Liver (tissue), 9 donors: ENCODE data around the gene KNDC1. TPM values are rescaled to one million over a fixed set of nuclear protein-coding genes. Genes with fewer than 3 reads are reported as not detected.

Experiments used
- DNase-seq: peaks from one replicate; pipeline ENCODE4 v3.0.0-alpha.2; 2017; ENCODE audit warnings: low spot score
- H3K27ac ChIP-seq, 2 donors: one replicate each; pipeline ENCODE4 v1.7.0; 2013; ENCODE audit warnings: inconsistent platforms in 2 of 2, low read length in 2 of 2, control low read depth in 1 of 2, low read depth in 1 of 2, mild to moderate bottlenecking in 1 of 2
- H3K27me3 ChIP-seq, 4 donors: one replicate each; pipeline versions ENCODE4 v1.6.1 to v1.7.0; 2013; ENCODE audit warnings: low read length in 3 of 4, inconsistent platforms in 1 of 4, mild to moderate bottlenecking in 1 of 4, moderate library complexity in 1 of 4; ENCODE audit not compliant: control insufficient read depth in 4 of 4, insufficient read depth in 4 of 4
- H3K36me3 ChIP-seq, 4 donors: one replicate each; pipeline versions ENCODE4 v1.6.1 to v1.7.0; 2013; ENCODE audit warnings: low read length in 3 of 4, mild to moderate bottlenecking in 3 of 4, low read depth in 1 of 4, moderate library complexity in 1 of 4; ENCODE audit not compliant: control insufficient read depth in 4 of 4, insufficient read depth in 3 of 4
- H3K4me1 ChIP-seq, 4 donors: one replicate each; pipeline versions ENCODE4 v1.6.1 to v1.7.0; 2013; ENCODE audit warnings: low read length in 3 of 4, mild to moderate bottlenecking in 3 of 4, moderate library complexity in 1 of 4; ENCODE audit not compliant: control insufficient read depth in 4 of 4, insufficient read depth in 4 of 4
- H3K4me3 ChIP-seq, 3 donors: one replicate each; pipeline versions ENCODE4 v1.6.1 to v1.7.0; 2013; ENCODE audit warnings: low read length in 3 of 3, control low read depth in 1 of 3, low read depth in 1 of 3, mild to moderate bottlenecking in 1 of 3
- H3K9ac ChIP-seq, 2 donors: one replicate each; pipeline ENCODE4 v1.7.0; 2013; ENCODE audit warnings: low read length in 2 of 2, mild to moderate bottlenecking in 2 of 2, moderate library complexity in 2 of 2, control low read depth in 1 of 2, low read depth in 1 of 2
- H3K9me3 ChIP-seq, 4 donors: one replicate each; pipeline versions ENCODE4 v1.6.1 to v1.7.0; 2013; ENCODE audit warnings: low read length in 3 of 4; ENCODE audit not compliant: control insufficient read depth in 4 of 4
- FOXA1 ChIP-seq: IDR thresholded peaks from 2 replicates; pipeline ENCODE4 v1.6.1; 2016; ENCODE audit warnings: antibody characterized with exemption
- FOXA2 ChIP-seq: IDR thresholded peaks from 2 replicates; pipeline ENCODE4 v1.6.1; 2016; ENCODE audit warnings: antibody characterized with exemption
- GABPA ChIP-seq, 2 donors: IDR thresholded peaks in 1 of 2; conservative IDR thresholded peaks in 1 of 2; 2 replicates each; pipeline ENCODE4 v1.6.1; 2016; ENCODE audit warnings: antibody characterized with exemption in 2 of 2, mild to moderate bottlenecking in 1 of 2, moderate library complexity in 1 of 2
- HNF4A ChIP-seq, 2 donors: conservative IDR thresholded peaks; 2 replicates each; pipeline ENCODE4 v1.6.1; 2016; ENCODE audit warnings: antibody characterized with exemption in 2 of 2, mild to moderate bottlenecking in 2 of 2
- HNF4G ChIP-seq: IDR thresholded peaks from 2 replicates; pipeline ENCODE4 v1.6.1; 2016; ENCODE audit warnings: antibody characterized with exemption
- JUND ChIP-seq, 2 donors: IDR thresholded peaks; 2 replicates each; pipeline ENCODE4 v1.6.1; 2016; ENCODE audit warnings: antibody characterized with exemption in 2 of 2
- NR2F2 ChIP-seq: IDR thresholded peaks from 2 replicates; pipeline ENCODE4 v1.6.1; 2016; ENCODE audit warnings: antibody characterized with exemption
- RAD21 ChIP-seq, 2 donors: IDR thresholded peaks; 2 replicates each; pipeline ENCODE4 v1.6.1; 2016; ENCODE audit warnings: antibody characterized with exemption in 2 of 2, mild to moderate bottlenecking in 2 of 2
- RXRA ChIP-seq, 2 donors: IDR thresholded peaks; 2 replicates each; pipeline ENCODE4 v1.6.1; 2017 to 2018; ENCODE audit warnings: antibody characterized with exemption in 2 of 2, mild to moderate bottlenecking in 1 of 2
- SP1 ChIP-seq: IDR thresholded peaks from 2 replicates; pipeline ENCODE4 v1.6.1; 2018; ENCODE audit warnings: antibody characterized with exemption, mild to moderate bottlenecking
- TAF1 ChIP-seq: conservative IDR thresholded peaks from 2 replicates; pipeline ENCODE4 v1.6.1; 2016; ENCODE audit warnings: antibody characterized with exemption, mild to moderate bottlenecking
- YY1 ChIP-seq: IDR thresholded peaks from 2 replicates; pipeline ENCODE4 v1.6.1; 2016; ENCODE audit warnings: antibody characterized with exemption, mild to moderate bottlenecking
- WGBS: extraction: QIAGEN DNeasy Blood & Tissue Kit; methylation state at CpG from one replicate; pipeline ENCODE4 v1.1.7; 2013; 5-methylcytosine and 5-hydroxymethylcytosine counted together
- polyA plus RNA-seq, 2 donors: library from polyadenylated mRNA; stranded (reverse) in 1 of 2; unstranded in 1 of 2; fragments of 200-250 nt in 1 of 2; fragments of >200 nt in 1 of 2; fragmentation: Nextera tagmentation in 1 of 2; extraction: Ambion mirVana in 1 of 2; gene quantifications; one replicate each; pipeline versions ENCODE4 v1.2.1 to v1.2.3, GENCODE V29; 2013 to 2015
- total RNA-seq, 2 donors: library from RNA; depleted of rRNA; stranded (reverse); fragments of >200 nt; gene quantifications; one replicate each; pipeline ENCODE4 v1.2.3, GENCODE V29; 2014
- TF ChIP-seq, protein P1 (sequence below): IDR thresholded peaks from 2 replicates; pipeline ENCODE4 v1.6.1; 2016; ENCODE audit warnings: antibody characterized with exemption
- TF ChIP-seq, protein P2 (sequence below): IDR thresholded peaks from 2 replicates; pipeline ENCODE4 v1.6.1; 2016; ENCODE audit warnings: antibody characterized with exemption, mild to moderate bottlenecking
- TF ChIP-seq, protein P3 (sequence below): IDR thresholded peaks from 2 replicates; pipeline ENCODE4 v1.6.1; 2016; ENCODE audit warnings: antibody characterized with exemption
- TF ChIP-seq, protein P4 (sequence below): fragments of 150-350 bp; IDR thresholded peaks from 2 replicates; pipeline ENCODE4 v1.5.1; 2017; ENCODE audit warnings: improper control_type of control experiment, low read depth, low read length; ENCODE audit not compliant: missing input control
- TF ChIP-seq, protein P5 (sequence below): IDR thresholded peaks from 2 replicates; pipeline ENCODE4 v1.6.1; 2016; ENCODE audit warnings: antibody characterized with exemption
- donor health status: healthy.
- donor health status: healthy.
- donor health status: healthy.
- donor health status: healthy.
- donor health status: healthy.

The KNDC1 gene
- total and polyA plus RNA-seq, 4 donors, result 0.53 to 12.9 (median 4.3) TPM

DNA sequence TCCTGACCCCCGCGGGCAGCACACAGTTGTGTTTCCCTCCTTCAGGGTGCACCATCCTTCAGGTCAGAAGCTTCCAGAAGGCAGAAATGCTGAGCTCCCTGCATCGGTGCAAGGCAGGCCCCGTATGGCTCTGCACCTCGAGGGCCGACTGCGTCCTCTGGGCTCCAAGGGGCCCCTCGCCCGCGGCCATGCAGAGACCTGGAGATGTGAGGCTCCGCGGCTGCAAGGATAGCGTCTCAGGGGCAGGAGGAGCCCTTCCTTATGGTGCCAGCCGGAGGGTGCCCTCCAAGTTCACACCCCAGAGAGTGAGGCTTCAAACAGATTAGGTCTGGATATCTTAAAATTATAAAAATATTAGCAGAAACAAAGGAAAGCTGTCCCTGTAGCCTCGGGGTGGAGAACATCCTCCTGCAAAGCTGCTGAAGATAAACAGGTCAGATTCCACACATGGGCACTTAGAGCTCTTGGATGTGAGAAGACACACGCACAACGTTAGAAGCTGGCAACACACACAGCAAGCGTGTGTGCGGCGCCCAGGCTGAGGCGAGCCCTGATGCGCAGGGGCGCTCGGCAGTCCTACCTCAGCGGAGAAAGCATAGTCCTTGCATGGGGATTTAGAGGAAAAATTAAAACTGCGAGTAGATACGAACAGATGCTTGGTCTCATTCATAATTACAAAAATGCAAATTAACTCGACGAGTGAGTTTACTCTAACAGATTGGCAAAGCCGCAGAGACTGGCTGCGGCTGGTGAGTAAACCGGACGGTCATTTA is 20.4 kb downstream of the KNDC1 start:
- H3K9me3 ChIP-seq, result no peaks in the 10 kb centered on the region
- no peak overlapping the region for H3K27ac ChIP-seq
- no peaks in the 10 kb centered on the region for H3K27me3 ChIP-seq
- DNase-seq, result no peak
- H3K4me1 ChIP-seq, result no peaks in the 10 kb centered on the region
- no peak overlapping the region for H3K9ac ChIP-seq
- TF ChIP-seq, protein P1, sequence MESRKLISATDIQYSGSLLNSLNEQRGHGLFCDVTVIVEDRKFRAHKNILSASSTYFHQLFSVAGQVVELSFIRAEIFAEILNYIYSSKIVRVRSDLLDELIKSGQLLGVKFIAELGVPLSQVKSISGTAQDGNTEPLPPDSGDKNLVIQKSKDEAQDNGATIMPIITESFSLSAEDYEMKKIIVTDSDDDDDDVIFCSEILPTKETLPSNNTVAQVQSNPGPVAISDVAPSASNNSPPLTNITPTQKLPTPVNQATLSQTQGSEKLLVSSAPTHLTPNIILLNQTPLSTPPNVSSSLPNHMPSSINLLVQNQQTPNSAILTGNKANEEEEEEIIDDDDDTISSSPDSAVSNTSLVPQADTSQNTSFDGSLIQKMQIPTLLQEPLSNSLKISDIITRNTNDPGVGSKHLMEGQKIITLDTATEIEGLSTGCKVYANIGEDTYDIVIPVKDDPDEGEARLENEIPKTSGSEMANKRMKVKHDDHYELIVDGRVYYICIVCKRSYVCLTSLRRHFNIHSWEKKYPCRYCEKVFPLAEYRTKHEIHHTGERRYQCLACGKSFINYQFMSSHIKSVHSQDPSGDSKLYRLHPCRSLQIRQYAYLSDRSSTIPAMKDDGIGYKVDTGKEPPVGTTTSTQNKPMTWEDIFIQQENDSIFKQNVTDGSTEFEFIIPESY, result no peak
- TF ChIP-seq, protein P2, sequence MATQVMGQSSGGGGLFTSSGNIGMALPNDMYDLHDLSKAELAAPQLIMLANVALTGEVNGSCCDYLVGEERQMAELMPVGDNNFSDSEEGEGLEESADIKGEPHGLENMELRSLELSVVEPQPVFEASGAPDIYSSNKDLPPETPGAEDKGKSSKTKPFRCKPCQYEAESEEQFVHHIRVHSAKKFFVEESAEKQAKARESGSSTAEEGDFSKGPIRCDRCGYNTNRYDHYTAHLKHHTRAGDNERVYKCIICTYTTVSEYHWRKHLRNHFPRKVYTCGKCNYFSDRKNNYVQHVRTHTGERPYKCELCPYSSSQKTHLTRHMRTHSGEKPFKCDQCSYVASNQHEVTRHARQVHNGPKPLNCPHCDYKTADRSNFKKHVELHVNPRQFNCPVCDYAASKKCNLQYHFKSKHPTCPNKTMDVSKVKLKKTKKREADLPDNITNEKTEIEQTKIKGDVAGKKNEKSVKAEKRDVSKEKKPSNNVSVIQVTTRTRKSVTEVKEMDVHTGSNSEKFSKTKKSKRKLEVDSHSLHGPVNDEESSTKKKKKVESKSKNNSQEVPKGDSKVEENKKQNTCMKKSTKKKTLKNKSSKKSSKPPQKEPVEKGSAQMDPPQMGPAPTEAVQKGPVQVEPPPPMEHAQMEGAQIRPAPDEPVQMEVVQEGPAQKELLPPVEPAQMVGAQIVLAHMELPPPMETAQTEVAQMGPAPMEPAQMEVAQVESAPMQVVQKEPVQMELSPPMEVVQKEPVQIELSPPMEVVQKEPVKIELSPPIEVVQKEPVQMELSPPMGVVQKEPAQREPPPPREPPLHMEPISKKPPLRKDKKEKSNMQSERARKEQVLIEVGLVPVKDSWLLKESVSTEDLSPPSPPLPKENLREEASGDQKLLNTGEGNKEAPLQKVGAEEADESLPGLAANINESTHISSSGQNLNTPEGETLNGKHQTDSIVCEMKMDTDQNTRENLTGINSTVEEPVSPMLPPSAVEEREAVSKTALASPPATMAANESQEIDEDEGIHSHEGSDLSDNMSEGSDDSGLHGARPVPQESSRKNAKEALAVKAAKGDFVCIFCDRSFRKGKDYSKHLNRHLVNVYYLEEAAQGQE, result no peak
- TF ChIP-seq, protein P3, sequence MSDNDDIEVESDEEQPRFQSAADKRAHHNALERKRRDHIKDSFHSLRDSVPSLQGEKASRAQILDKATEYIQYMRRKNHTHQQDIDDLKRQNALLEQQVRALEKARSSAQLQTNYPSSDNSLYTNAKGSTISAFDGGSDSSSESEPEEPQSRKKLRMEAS, result no peak
- no peak for TF ChIP-seq TAF1
- no peak for TF ChIP-seq JUND (IDR thresholded peaks at IDR 0.05)
- TF ChIP-seq FOXA2, result no peak
- TF ChIP-seq SP1, result no peak
- TF ChIP-seq HNF4A (conservative IDR thresholded peaks at IDR 0.05), result no peak
- TF ChIP-seq FOXA1, result no peak
- TF ChIP-seq GABPA (IDR thresholded peaks at IDR 0.05 in 1 of 2, conservative IDR thresholded peaks at IDR 0.05 in 1 of 2), result no peak
- TF ChIP-seq, protein P4, sequence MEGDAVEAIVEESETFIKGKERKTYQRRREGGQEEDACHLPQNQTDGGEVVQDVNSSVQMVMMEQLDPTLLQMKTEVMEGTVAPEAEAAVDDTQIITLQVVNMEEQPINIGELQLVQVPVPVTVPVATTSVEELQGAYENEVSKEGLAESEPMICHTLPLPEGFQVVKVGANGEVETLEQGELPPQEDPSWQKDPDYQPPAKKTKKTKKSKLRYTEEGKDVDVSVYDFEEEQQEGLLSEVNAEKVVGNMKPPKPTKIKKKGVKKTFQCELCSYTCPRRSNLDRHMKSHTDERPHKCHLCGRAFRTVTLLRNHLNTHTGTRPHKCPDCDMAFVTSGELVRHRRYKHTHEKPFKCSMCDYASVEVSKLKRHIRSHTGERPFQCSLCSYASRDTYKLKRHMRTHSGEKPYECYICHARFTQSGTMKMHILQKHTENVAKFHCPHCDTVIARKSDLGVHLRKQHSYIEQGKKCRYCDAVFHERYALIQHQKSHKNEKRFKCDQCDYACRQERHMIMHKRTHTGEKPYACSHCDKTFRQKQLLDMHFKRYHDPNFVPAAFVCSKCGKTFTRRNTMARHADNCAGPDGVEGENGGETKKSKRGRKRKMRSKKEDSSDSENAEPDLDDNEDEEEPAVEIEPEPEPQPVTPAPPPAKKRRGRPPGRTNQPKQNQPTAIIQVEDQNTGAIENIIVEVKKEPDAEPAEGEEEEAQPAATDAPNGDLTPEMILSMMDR, result no peak
- TF ChIP-seq RXRA (IDR thresholded peaks at IDR 0.05), result no peak
- TF ChIP-seq, protein P5, sequence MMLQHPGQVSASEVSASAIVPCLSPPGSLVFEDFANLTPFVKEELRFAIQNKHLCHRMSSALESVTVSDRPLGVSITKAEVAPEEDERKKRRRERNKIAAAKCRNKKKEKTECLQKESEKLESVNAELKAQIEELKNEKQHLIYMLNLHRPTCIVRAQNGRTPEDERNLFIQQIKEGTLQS, result no peak
- TF ChIP-seq NR2F2, result no peak
- TF ChIP-seq HNF4G, result no peak
- no peak for TF ChIP-seq RAD21 (IDR thresholded peaks at IDR 0.05)
- no peak for TF ChIP-seq YY1
- no peak overlapping the region for H3K4me3 ChIP-seq
- WGBS, result 90% methylated on average over 33 of the region's 33 CpGs
- H3K36me3 ChIP-seq, result no peaks in the 10 kb centered on the region
